HCT116 (cell line): ENCODE data around the gene CORO6. TPM values are rescaled to one million over a fixed set of nuclear protein-coding genes. Genes with fewer than 3 reads are reported as not detected.

ENCODE experiments used
- ATAC-seq: fragments of 200-7000 bp; cut with Tn5 transposase; 2 replicates; pipeline ENCODE4 v1.9.1; 2020; ENCODE audit warnings: mild to moderate bottlenecking, moderate library complexity
- BruUV-seq: library from RNA; stranded (reverse); fragments of 400-500 nt; replicated peaks from 2 replicates; lab custom pipeline; 2021; lab: Mats Ljungman, UMichigan
- CTCF ChIA-PET: fragments of 300-600 bp; sonication (Branson Sonifier 250); formaldehyde crosslinking; loops from one replicate; lab custom pipeline; 2021; ENCODE audit warnings: antibody characterized with exemption; lab: Charles Lee
- POLR2A ChIA-PET: fragments of 300-600, 350-600 bp; sonication (Branson Sonifier 250); formaldehyde crosslinking; loops from one replicate; lab custom pipeline; 2021; ENCODE audit warnings: antibody characterized with exemption; lab: Charles Lee
- RAD21 ChIA-PET, 2 experiments: fragments of 300-600 bp; sonication (Branson Sonifier 250); formaldehyde crosslinking; loops; one replicate each; lab custom pipeline; 2023; ENCODE audit warnings: low total read pairs in 2 of 2; ENCODE audit not compliant: uncharacterized antibody in 2 of 2, unreplicated experiment in 2 of 2, low non-redundant PET in 1 of 2; lab: Charles Lee
- DNase-seq: peaks from one replicate; pipeline ENCODE4 v3.0.0-alpha.2; 2010; ENCODE audit warnings: low read depth, low spot score
- H2AFZ ChIP-seq: fragments of 200-600 bp; shearing (Covaris generic), sonication (generic); 2 replicates; pipeline ENCODE4 v1.6.1; 2017; ENCODE audit warnings: low read depth, mixed run types, mixed read lengths, antibody characterized with exemption, low read length; ENCODE audit not compliant: poor library complexity, severe bottlenecking
- H3K27ac ChIP-seq: 2 replicates; pipeline ENCODE4 v1.5.1; 2012; ENCODE audit warnings: low read depth, low read length
- H3K27me3 ChIP-seq: fragments of 200-600 bp; sonication (generic); 2 replicates; pipeline ENCODE4 v1.6.1; 2016; ENCODE audit warnings: mixed run types, low read length, mixed read lengths; ENCODE audit not compliant: insufficient read depth
- H3K36me3 ChIP-seq, 2 experiments: fragments of 200-500 bp in 1 of 2; fragments of 200-600 bp in 1 of 2; sonication (Bioruptor generic) in 1 of 2; sonication (generic) in 1 of 2; 2 replicates each; pipeline versions ENCODE4 v1.5.1 to v1.6.1; 2014 to 2016; ENCODE audit warnings: low read length in 2 of 2, inconsistent platforms in 1 of 2, mixed read lengths in 1 of 2, mixed run types in 1 of 2; ENCODE audit not compliant: insufficient read depth in 2 of 2, control insufficient read depth in 1 of 2
- H3K4me1 ChIP-seq, 2 experiments: fragments of 200-600 bp in 1 of 2; sonication (generic) in 1 of 2; 2 replicates each; pipeline versions ENCODE4 v1.5.1 to v1.6.1; 2012 to 2017; ENCODE audit warnings: low read length in 2 of 2, inconsistent platforms in 1 of 2, mild to moderate bottlenecking in 1 of 2, mixed read lengths in 1 of 2, mixed run types in 1 of 2, moderate library complexity in 1 of 2; ENCODE audit not compliant: insufficient read depth in 2 of 2, control insufficient read depth in 1 of 2
- H3K4me2 ChIP-seq: fragments of 200-600 bp; sonication (generic); 2 replicates; pipeline ENCODE4 v1.6.1; 2017; ENCODE audit warnings: mixed run types, low read length, mixed read lengths
- H3K4me3 ChIP-seq, 2 experiments: fragments of 200-600 bp in 1 of 2; sonication (generic) in 1 of 2; replicated peaks in 1 of 2; 2 replicates each; pipeline ENCODE4 v1.5.1; 2011 to 2016; ENCODE audit warnings: low read length in 2 of 2, control low read depth in 1 of 2, low read depth in 1 of 2, mild to moderate bottlenecking in 1 of 2, mixed read lengths in 1 of 2, mixed run types in 1 of 2
- H3K79me2 ChIP-seq: fragments of 200-600 bp; sonication (generic); 2 replicates; pipeline ENCODE4 v1.6.1; 2017; ENCODE audit warnings: mild to moderate bottlenecking, mixed run types, low read length, moderate library complexity, mixed read lengths; ENCODE audit not compliant: insufficient read depth
- H3K9ac ChIP-seq: fragments of 200-600 bp; sonication (generic); 2 replicates; pipeline ENCODE4 v1.6.1; 2016; ENCODE audit warnings: low read length, mixed read lengths
- H3K9me2 ChIP-seq: fragments of 200-600 bp; sonication (generic), shearing (Covaris generic); 2 replicates; pipeline ENCODE4 v1.6.1; 2017; ENCODE audit warnings: mixed run types, mild to moderate bottlenecking, moderate library complexity; ENCODE audit not compliant: insufficient read depth
- H3K9me3 ChIP-seq, 2 experiments: fragments of 200-500 bp in 1 of 2; fragments of 200-600 bp in 1 of 2; sonication (Bioruptor generic) in 1 of 2; sonication (generic) in 1 of 2; 2 replicates each; pipeline ENCODE4 v1.6.1; 2014 to 2017; ENCODE audit warnings: low read length in 2 of 2, mixed read lengths in 2 of 2, inconsistent platforms in 1 of 2, low read depth in 1 of 2, mild to moderate bottlenecking in 1 of 2, mixed run types in 1 of 2, moderate library complexity in 1 of 2; ENCODE audit not compliant: control insufficient read depth in 1 of 2, insufficient read depth in 1 of 2
- H4K20me1 ChIP-seq: fragments of 200-600 bp; sonication (generic), shearing (Covaris generic); 2 replicates; pipeline ENCODE4 v1.6.1; 2017; ENCODE audit warnings: mixed run types, mild to moderate bottlenecking, moderate library complexity; ENCODE audit not compliant: insufficient read depth
- POLR2AphosphoS5 ChIP-seq: IDR thresholded peaks from 2 replicates; pipeline ENCODE4 v1.6.1; 2011; ENCODE audit warnings: mild to moderate bottlenecking, low read depth, low read length, moderate library complexity
- ZFX ChIP-seq: fragments of 450-650 bp; IDR thresholded peaks from 2 replicates; pipeline ENCODE4 v1.6.1; 2017
- intact Hi-C: fragments of 100-400 bp; cut with micrococcal nuclease; formaldehyde crosslinking; loops from 2 replicates; pipeline ENCODE4 v1.10.0; 2022
- total RNA-seq: library from RNA; stranded (reverse); gene quantifications from one replicate; pipeline ENCODE4 v1.2.1, GENCODE V29; 2021; ENCODE audit not compliant: unreplicated experiment
- TF ChIP-seq, protein P1 (sequence below): IDR thresholded peaks from 2 replicates; pipeline ENCODE4 v1.6.1; 2011; ENCODE audit warnings: mild to moderate bottlenecking, low read length, moderate library complexity; ENCODE audit not compliant: insufficient replicate concordance; ENCODE audit errors: extremely low read depth
- TF ChIP-seq, protein P2 (sequence below): IDR thresholded peaks from 2 replicates; pipeline ENCODE4 v1.6.1; 2012
- TF ChIP-seq, protein P3 (sequence below), 3 experiments: fragments of 200-600 bp in 1 of 3; sonication (generic) in 1 of 3; IDR thresholded peaks in 2 of 3; conservative IDR thresholded peaks in 1 of 3; 2 replicates each; pipeline ENCODE4 v1.5.1; 2012 to 2017; ENCODE audit warnings: low read depth in 2 of 3, low read length in 2 of 3, antibody characterized with exemption in 1 of 3, borderline replicate concordance in 1 of 3, control low read depth in 1 of 3, mild to moderate bottlenecking in 1 of 3, mixed read lengths in 1 of 3, mixed run types in 1 of 3, moderate library complexity in 1 of 3; ENCODE audit not compliant: insufficient read depth in 1 of 3
- TF ChIP-seq, protein P4 (sequence below): IDR thresholded peaks from 2 replicates; pipeline ENCODE4 v1.6.1; 2012

The CORO6 gene
- total RNA-seq, 1 experiment from 2014 or later, result 8.7 TPM

DNA sequence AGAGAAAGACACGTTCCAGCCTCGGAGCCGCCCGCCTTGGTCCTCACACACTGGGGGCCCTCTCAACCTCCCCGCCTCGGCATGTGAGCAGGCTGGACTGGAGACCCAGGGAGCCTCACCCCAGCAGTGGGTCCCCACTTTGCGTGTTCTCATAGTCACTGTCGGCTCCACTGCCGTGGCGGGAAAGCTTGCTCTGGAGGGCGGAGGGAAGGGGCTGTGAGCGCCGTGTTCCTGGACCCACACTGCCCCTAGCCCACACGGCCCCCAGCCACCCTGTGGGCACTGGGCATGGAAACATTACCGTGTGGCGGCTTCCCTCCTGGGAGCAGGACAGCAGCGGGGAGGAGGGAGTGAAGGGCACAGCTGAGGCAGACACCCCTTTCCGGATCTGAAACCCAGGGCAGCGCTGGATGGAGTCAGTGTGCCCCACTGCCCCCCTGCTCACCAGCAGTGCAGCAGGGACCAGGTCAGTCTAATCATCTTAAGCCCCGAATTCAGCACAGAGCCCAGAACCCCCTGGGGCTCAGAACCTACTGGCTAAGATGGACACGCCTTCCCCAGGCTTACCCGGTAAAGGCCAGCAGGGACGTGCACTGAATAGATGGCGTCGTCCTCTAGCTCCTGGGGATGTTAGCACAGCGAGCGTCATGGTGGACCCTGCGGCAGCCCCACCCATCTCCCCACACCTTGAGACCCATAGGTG is 47.0 kb downstream of the CORO6 start:
- H3K4me2 ChIP-seq, result no peak overlapping the region
- DNase-seq (no peak), ATAC-seq (no peak)
- H3K9ac ChIP-seq, result no peak overlapping the region
- H2AFZ ChIP-seq, result no peak overlapping the region
- no peaks in the 10 kb centered on the region for H4K20me1 ChIP-seq
- H3K4me3 ChIP-seq, result no peak overlapping the region
- intact Hi-C loops, result no loop called here
- H3K27ac ChIP-seq, result no peak overlapping the region
- CTCF ChIA-PET, result interaction anchor here (1.1 to 1.6 kb wide), 2 partner anchors 15 to 17 kb away, joined by 3 read pairs; no protein-coding TSS in a partner anchor
- TF ChIP-seq, protein P1, sequence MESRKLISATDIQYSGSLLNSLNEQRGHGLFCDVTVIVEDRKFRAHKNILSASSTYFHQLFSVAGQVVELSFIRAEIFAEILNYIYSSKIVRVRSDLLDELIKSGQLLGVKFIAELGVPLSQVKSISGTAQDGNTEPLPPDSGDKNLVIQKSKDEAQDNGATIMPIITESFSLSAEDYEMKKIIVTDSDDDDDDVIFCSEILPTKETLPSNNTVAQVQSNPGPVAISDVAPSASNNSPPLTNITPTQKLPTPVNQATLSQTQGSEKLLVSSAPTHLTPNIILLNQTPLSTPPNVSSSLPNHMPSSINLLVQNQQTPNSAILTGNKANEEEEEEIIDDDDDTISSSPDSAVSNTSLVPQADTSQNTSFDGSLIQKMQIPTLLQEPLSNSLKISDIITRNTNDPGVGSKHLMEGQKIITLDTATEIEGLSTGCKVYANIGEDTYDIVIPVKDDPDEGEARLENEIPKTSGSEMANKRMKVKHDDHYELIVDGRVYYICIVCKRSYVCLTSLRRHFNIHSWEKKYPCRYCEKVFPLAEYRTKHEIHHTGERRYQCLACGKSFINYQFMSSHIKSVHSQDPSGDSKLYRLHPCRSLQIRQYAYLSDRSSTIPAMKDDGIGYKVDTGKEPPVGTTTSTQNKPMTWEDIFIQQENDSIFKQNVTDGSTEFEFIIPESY, result no peak
- TF ChIP-seq ZFX (no peak), POLR2AphosphoS5 (no peak)
- TF ChIP-seq, protein P2, sequence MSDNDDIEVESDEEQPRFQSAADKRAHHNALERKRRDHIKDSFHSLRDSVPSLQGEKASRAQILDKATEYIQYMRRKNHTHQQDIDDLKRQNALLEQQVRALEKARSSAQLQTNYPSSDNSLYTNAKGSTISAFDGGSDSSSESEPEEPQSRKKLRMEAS, result no peak
- TF ChIP-seq, protein P3, sequence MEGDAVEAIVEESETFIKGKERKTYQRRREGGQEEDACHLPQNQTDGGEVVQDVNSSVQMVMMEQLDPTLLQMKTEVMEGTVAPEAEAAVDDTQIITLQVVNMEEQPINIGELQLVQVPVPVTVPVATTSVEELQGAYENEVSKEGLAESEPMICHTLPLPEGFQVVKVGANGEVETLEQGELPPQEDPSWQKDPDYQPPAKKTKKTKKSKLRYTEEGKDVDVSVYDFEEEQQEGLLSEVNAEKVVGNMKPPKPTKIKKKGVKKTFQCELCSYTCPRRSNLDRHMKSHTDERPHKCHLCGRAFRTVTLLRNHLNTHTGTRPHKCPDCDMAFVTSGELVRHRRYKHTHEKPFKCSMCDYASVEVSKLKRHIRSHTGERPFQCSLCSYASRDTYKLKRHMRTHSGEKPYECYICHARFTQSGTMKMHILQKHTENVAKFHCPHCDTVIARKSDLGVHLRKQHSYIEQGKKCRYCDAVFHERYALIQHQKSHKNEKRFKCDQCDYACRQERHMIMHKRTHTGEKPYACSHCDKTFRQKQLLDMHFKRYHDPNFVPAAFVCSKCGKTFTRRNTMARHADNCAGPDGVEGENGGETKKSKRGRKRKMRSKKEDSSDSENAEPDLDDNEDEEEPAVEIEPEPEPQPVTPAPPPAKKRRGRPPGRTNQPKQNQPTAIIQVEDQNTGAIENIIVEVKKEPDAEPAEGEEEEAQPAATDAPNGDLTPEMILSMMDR (IDR thresholded peaks at IDR 0.05 in 2 of 3, conservative IDR thresholded peaks at IDR 0.05 in 1 of 3; ENCODE audit: borderline replicate concordance in 1 of 3, insufficient read depth in 1 of 3, low read depth in 2 of 3, low read length in 2 of 3), result no peak
- TF ChIP-seq, protein P4, sequence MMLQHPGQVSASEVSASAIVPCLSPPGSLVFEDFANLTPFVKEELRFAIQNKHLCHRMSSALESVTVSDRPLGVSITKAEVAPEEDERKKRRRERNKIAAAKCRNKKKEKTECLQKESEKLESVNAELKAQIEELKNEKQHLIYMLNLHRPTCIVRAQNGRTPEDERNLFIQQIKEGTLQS, result no peak
- no peaks in the 10 kb centered on the region for H3K79me2 ChIP-seq
- peaks cover 0 to 5% of the 10 kb centered on the region in 2 experiments; a peak in 2 of 4 replicates for H3K4me1 ChIP-seq
- POLR2A ChIA-PET, result no interaction called here
- no peaks in the 10 kb centered on the region for H3K9me3 ChIP-seq
- H3K9me2 ChIP-seq, result no peaks in the 10 kb centered on the region
- H3K27me3 ChIP-seq, result no peaks in the 10 kb centered on the region
- H3K36me3 ChIP-seq, result peaks cover 6 to 9% of the 10 kb centered on the region in 2 experiments; a peak in 2 of 4 replicates
- RAD21 ChIA-PET, result no interaction called here
- BruUV-seq, result no TSS peak
